Ishikawa (cell line): Measurements from ENCODE around the gene NOS1AP.

Source experiments
- CEBPB ChIP-seq: IDR thresholded peaks from 2 replicates; pipeline ENCODE4 v1.6.1; 2012
- EP300 ChIP-seq: IDR thresholded peaks from 2 replicates; pipeline ENCODE4 v1.6.1; 2012; ENCODE audit warnings: borderline replicate concordance
- FOXM1 ChIP-seq: IDR thresholded peaks from 2 replicates; pipeline ENCODE4 v1.6.1; 2012; ENCODE audit warnings: low read depth, borderline replicate concordance
- RAD21 ChIP-seq: IDR thresholded peaks from 2 replicates; pipeline ENCODE4 v1.6.1; 2012; ENCODE audit warnings: low read depth
- TAF1 ChIP-seq: IDR thresholded peaks from 2 replicates; pipeline ENCODE4 v1.6.1; 2012; ENCODE audit warnings: low read depth, mild to moderate bottlenecking
- TCF12 ChIP-seq: IDR thresholded peaks from 2 replicates; pipeline ENCODE4 v1.6.1; 2012; ENCODE audit warnings: low read depth
- TEAD4 ChIP-seq: IDR thresholded peaks from 2 replicates; pipeline ENCODE4 v1.6.1; 2012
- YY1 ChIP-seq: IDR thresholded peaks from 2 replicates; pipeline ENCODE4 v1.6.1; 2012; ENCODE audit warnings: low read depth
- ZBTB7A ChIP-seq: IDR thresholded peaks from 2 replicates; pipeline ENCODE4 v1.6.1; 2012; ENCODE audit warnings: low read depth
- TF ChIP-seq, protein P1 (sequence below): IDR thresholded peaks from 2 replicates; pipeline ENCODE4 v1.6.1; 2012

DNA sequence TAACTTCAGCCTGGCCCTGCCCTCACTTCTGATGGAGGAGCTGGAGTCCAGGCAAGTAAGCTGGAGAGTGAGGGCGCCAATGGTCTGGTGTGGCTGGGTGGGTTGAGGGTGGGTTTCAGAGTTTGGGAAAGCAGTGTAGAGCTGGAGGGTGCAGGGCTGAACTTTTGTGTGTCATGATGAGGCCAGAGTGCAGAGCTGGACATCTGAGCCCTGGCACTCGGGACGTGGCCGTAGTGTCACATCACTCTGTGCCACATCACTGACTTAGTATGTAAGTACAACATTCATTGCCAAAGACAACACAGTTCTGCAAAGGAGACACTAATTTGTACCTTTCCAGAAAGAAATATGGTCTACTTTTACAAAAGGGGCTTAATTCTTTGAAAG, 291.4 kb downstream of the NOS1AP start:
- TF ChIP-seq TEAD4: no peak
- TF ChIP-seq, protein P1, sequence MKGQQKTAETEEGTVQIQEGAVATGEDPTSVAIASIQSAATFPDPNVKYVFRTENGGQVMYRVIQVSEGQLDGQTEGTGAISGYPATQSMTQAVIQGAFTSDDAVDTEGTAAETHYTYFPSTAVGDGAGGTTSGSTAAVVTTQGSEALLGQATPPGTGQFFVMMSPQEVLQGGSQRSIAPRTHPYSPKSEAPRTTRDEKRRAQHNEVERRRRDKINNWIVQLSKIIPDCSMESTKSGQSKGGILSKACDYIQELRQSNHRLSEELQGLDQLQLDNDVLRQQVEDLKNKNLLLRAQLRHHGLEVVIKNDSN: no peak
- no peak for TF ChIP-seq EP300
- no peak for TF ChIP-seq TCF12
- no peak for TF ChIP-seq CEBPB
- TF ChIP-seq TAF1: no peak
- no peak for TF ChIP-seq FOXM1
- TF ChIP-seq YY1: no peak
- TF ChIP-seq RAD21: no peak
- no peak for TF ChIP-seq ZBTB7A
